H1 (cell line): Measurements from ENCODE around the gene OR56A4. TPM values are rescaled to one million over a fixed set of nuclear protein-coding genes. Genes with fewer than 3 reads are reported as not detected.

Experiments used
- CTCF ChIA-PET: fragments of 300-600 bp; sonication (Branson Sonifier 250); formaldehyde crosslinking; loops from one replicate; lab custom pipeline; 2021; ENCODE audit not compliant: partially characterized antibody; lab: Charles Lee
- POLR2A ChIA-PET: fragments of 300-600 bp; sonication (Branson Sonifier 250); formaldehyde crosslinking; loops from one replicate; lab custom pipeline; 2021; ENCODE audit warnings: inconsistent platforms; ENCODE audit not compliant: partially characterized antibody; lab: Charles Lee
- DNase-seq, 2 experiments: peaks; one replicate each; pipeline versions ENCODE4 v3.0.0 to v3.0.0-alpha.2; 2010 to 2022; ENCODE audit warnings: low spot score in 2 of 2, low read depth in 1 of 2, mixed read lengths in 1 of 2
- FAIRE-seq: peaks from 2 replicates; lab custom pipeline; 2011; peaks lifted over from hg19 to GRCh38; lab: Jason Lieb, UNC
- H2AFZ ChIP-seq: 2 replicates; pipeline ENCODE4 v1.8.1; 2012; ENCODE audit warnings: low read length, inconsistent platforms
- H2AK5ac ChIP-seq: 2 replicates; pipeline ENCODE4 v1.6.1; 2013; ENCODE audit warnings: low read depth, low read length
- H2BK120ac ChIP-seq: replicated peaks from 2 replicates; pipeline ENCODE3; 2013; ENCODE audit warnings: low read depth, low read length, inconsistent platforms
- H2BK12ac ChIP-seq: 2 replicates; pipeline ENCODE4 v1.6.1; 2013; ENCODE audit warnings: low read depth, low read length
- H2BK15ac ChIP-seq: 2 replicates; pipeline ENCODE4 v1.6.1; 2013; ENCODE audit warnings: low read length
- H2BK20ac ChIP-seq: 2 replicates; pipeline ENCODE4 v1.6.1; 2013; ENCODE audit warnings: low read length
- H2BK5ac ChIP-seq: 2 replicates; pipeline ENCODE4 v1.6.1; 2013; ENCODE audit warnings: low read depth, low read length
- H3K14ac ChIP-seq: 2 replicates; pipeline ENCODE4 v1.6.1; 2013; ENCODE audit warnings: inconsistent platforms; ENCODE audit not compliant: insufficient read length
- H3K18ac ChIP-seq: 2 replicates; pipeline ENCODE4 v1.6.1; 2013; ENCODE audit warnings: low read length; ENCODE audit errors: extremely low read depth
- H3K23ac ChIP-seq: 2 replicates; pipeline ENCODE4 v1.6.1; 2013; ENCODE audit warnings: inconsistent platforms; ENCODE audit not compliant: insufficient read length
- H3K23me2 ChIP-seq: 2 replicates; pipeline ENCODE4 v1.6.1; 2013; ENCODE audit warnings: low read depth, low read length
- H3K27ac ChIP-seq: 2 replicates; pipeline ENCODE4 v1.6.1; 2011; ENCODE audit warnings: low read depth, low read length, inconsistent platforms
- H3K27me3 ChIP-seq, 4 experiments: replicated peaks in 1 of 4; 1 replicate in 1 of 4; 2 replicates in 3 of 4; pipeline versions ENCODE4 v1.6.1 to v1.8.1; 2011 to 2013; ENCODE audit warnings: low read length in 3 of 4, mild to moderate bottlenecking in 3 of 4, inconsistent platforms in 2 of 4, mixed read lengths in 2 of 4, moderate library complexity in 1 of 4; ENCODE audit not compliant: control insufficient read depth in 3 of 4, insufficient read depth in 3 of 4; ENCODE audit errors: extremely low read depth in 1 of 4
- H3K36me3 ChIP-seq, 4 experiments: 2 replicates each; pipeline versions ENCODE4 v1.6.1 to v1.8.1; 2011 to 2013; ENCODE audit warnings: mild to moderate bottlenecking in 4 of 4, low read length in 3 of 4, moderate library complexity in 2 of 4, control low read depth in 1 of 4, inconsistent platforms in 1 of 4; ENCODE audit not compliant: insufficient read depth in 4 of 4, control insufficient read depth in 2 of 4
- H3K4ac ChIP-seq: replicated peaks from 2 replicates; pipeline ENCODE3; 2013; ENCODE audit warnings: low read length, low read depth, mixed read lengths, inconsistent platforms; ENCODE audit not compliant: insufficient read length
- H3K4me1 ChIP-seq, 4 experiments: replicated peaks in 1 of 4; 1 replicate in 1 of 4; 2 replicates in 3 of 4; pipeline versions ENCODE4 v1.6.1 to v1.8.1; 2011 to 2013; ENCODE audit warnings: low read length in 3 of 4, inconsistent platforms in 2 of 4, mixed read lengths in 1 of 4; ENCODE audit not compliant: insufficient read depth in 4 of 4, control insufficient read depth in 3 of 4
- H3K4me2 ChIP-seq, 2 experiments: 2 replicates each; pipeline versions ENCODE4 v1.6.1 to v1.8.1; 2011 to 2013; ENCODE audit warnings: low read depth in 2 of 2, low read length in 2 of 2, control low read depth in 1 of 2, inconsistent platforms in 1 of 2, mild to moderate bottlenecking in 1 of 2; ENCODE audit not compliant: insufficient read depth in 1 of 2
- H3K4me3 ChIP-seq, 4 experiments: fragments of 200-600, 300-600 bp in 1 of 4; sonication (generic), shearing (Covaris generic), sonication (Bioruptor Twin) in 1 of 4; 2 replicates each; pipeline versions ENCODE4 v1.5.1 to v1.8.1; 2011 to 2016; ENCODE audit warnings: low read length in 4 of 4, low read depth in 3 of 4, control low read depth in 2 of 4, inconsistent platforms in 2 of 4, mild to moderate bottlenecking in 2 of 4, mixed read lengths in 1 of 4, moderate library complexity in 1 of 4; ENCODE audit not compliant: insufficient read depth in 2 of 4; ENCODE audit errors: extremely low read depth in 1 of 4
- H3K56ac ChIP-seq: replicated peaks from 2 replicates; pipeline ENCODE3; 2013; ENCODE audit warnings: low read depth, mild to moderate bottlenecking, mixed read lengths, low read length, inconsistent platforms; ENCODE audit not compliant: insufficient read length
- H3K79me1 ChIP-seq: 2 replicates; pipeline ENCODE4 v1.6.1; 2013; ENCODE audit warnings: low read depth, low read length, control low read depth
- H3K79me2 ChIP-seq, 2 experiments: 2 replicates each; pipeline versions ENCODE4 v1.6.1 to v1.8.1; 2012 to 2013; ENCODE audit warnings: low read length in 2 of 2, mild to moderate bottlenecking in 2 of 2, inconsistent platforms in 1 of 2; ENCODE audit not compliant: insufficient read depth in 2 of 2, control insufficient read depth in 1 of 2
- H3K9ac ChIP-seq, 4 experiments: replicated peaks in 1 of 4; 1 replicate in 1 of 4; 2 replicates in 3 of 4; pipeline versions ENCODE4 v1.6.1 to v1.8.1; 2011 to 2013; ENCODE audit warnings: low read depth in 3 of 4, low read length in 3 of 4, control low read depth in 2 of 4, mild to moderate bottlenecking in 2 of 4, moderate library complexity in 2 of 4, inconsistent platforms in 1 of 4; ENCODE audit errors: extremely low read depth in 1 of 4
- H3K9me3 ChIP-seq, 2 experiments: 2 replicates each; pipeline versions ENCODE4 v1.6.1 to v1.8.1; 2012 to 2013; ENCODE audit warnings: mild to moderate bottlenecking in 2 of 2, moderate library complexity in 2 of 2, control low read depth in 1 of 2, inconsistent platforms in 1 of 2, low read depth in 1 of 2, low read length in 1 of 2, mixed read lengths in 1 of 2; ENCODE audit not compliant: insufficient read depth in 2 of 2
- H4K20me1 ChIP-seq, 2 experiments: replicated peaks in 1 of 2; 2 replicates each; pipeline versions ENCODE3 to v1.8.1; 2011 to 2013; ENCODE audit warnings: inconsistent platforms in 2 of 2, low read length in 2 of 2, mild to moderate bottlenecking in 1 of 2; ENCODE audit not compliant: insufficient read depth in 2 of 2, control insufficient read depth in 1 of 2
- H4K5ac ChIP-seq: 2 replicates; pipeline ENCODE4 v1.6.1; 2013; ENCODE audit warnings: low read length, low read depth, mixed read lengths, inconsistent platforms; ENCODE audit not compliant: insufficient read length
- H4K8ac ChIP-seq: 2 replicates; pipeline ENCODE4 v1.8.0; 2013; ENCODE audit warnings: mild to moderate bottlenecking, moderate library complexity, low read length, inconsistent platforms; ENCODE audit not compliant: insufficient read depth; ENCODE audit errors: extremely low read depth
- H4K91ac ChIP-seq: replicated peaks from 2 replicates; pipeline ENCODE3; 2013; ENCODE audit warnings: low read length, mixed read lengths, inconsistent platforms; ENCODE audit not compliant: insufficient read length
- PHF8 ChIP-seq: fragments of 200-600 bp; sonication (generic); conservative IDR thresholded peaks from 2 replicates; pipeline ENCODE4 v1.7.1; 2012; ENCODE audit warnings: low read depth, mild to moderate bottlenecking, inconsistent platforms, low read length, moderate library complexity
- WGBS, 2 experiments: shearing (Covaris generic) in 1 of 2; methylation state at CpG; one replicate each; pipeline versions ENCODE4 v1.1.6 to v1.1.7; 2013 to 2015; ENCODE audit warnings: low lambda C conversion rate in 2 of 2, mixed read lengths in 2 of 2, inconsistent platforms in 1 of 2, low coverage in 1 of 2, missing lambda C conversion rate in 1 of 2; ENCODE audit not compliant: insufficient replicate concordance in 2 of 2, insufficient coverage in 1 of 2, insufficient read length in 1 of 2; ENCODE audit errors: extremely low coverage in 1 of 2, missing lambda C conversion rate in 1 of 2; 5-methylcytosine and 5-hydroxymethylcytosine counted together
- polyA plus RNA-seq, 7 experiments: library from polyadenylated mRNA; depleted of rRNA in 3 of 7; stranded (reverse) in 5 of 7; unstranded in 2 of 7; fragments of >200 nt in 5 of 7; fragments of 200-250 nt in 2 of 7; gene quantifications; 1 replicate in 5 of 7; 2 replicates in 1 of 7; 4 replicates in 1 of 7; pipeline versions ENCODE4 v1.2.1 to v1.2.3, GENCODE V29; 2011 to 2013; ENCODE audit warnings: missing spikeins in 2 of 7, mixed read lengths in 2 of 7
- total RNA-seq: library from RNA; stranded (reverse); fragmentation: NEBNext Ultra II Directional; extraction: Animal tissue kit (Norgen Biotek cat#: 25700); gene quantifications from 2 replicates; pipeline ENCODE4 v1.2.1, GENCODE V29; 2021
- TF ChIP-seq, protein P1 (sequence below): IDR thresholded peaks from 2 replicates; pipeline ENCODE4 v1.6.1; 2012; ENCODE audit warnings: low read length, inconsistent platforms

Gene OR56A4
- total and polyA plus RNA-seq, 2 of the 8 experiments (the other 6 are each of a cell fraction or from before 2014, with no cell fraction given), result 0.15 TPM; not detected in 1

DNA sequence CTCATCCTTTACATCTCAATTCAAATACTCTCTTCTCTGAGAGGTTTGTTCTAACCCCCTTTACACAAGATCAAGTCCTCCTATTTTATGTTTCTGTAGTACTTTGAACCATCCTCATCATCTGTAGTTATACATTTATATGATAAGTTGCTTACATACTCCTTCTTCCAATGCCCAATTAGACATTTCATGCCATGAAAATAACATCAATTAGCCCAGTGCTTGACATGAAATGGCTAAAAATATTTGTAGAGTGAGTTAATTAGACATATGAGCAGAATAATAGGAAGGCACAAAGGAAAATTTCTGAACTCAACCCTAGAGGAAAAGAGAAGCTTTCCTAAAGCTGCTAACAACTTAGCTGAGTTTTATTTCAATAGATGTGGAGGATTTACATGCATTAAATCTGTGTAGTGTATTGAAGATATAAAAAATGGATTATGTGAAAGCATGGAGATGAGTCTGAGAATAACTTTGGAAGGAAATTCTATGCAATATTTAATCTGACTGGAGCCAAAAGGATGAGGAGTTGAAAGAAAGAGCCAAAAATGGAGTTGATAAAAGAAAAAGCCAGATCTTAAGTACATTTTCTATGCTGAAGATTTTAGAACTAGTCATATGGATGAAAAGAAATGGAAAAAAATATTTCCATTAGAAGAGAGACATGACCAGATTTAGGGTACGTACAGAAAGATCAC is 24.1 kb upstream of the OR56A4 start, which contains the start of gene OR56A1:
Gene OR56A1 (minus strand): TSS at position 51 of the 698 bp plus-strand sequence. CDS start 3,066 bp downstream, outside the sequence.
- CTCF ChIA-PET, result interaction anchor here (1.1 to 1.6 kb wide), 2 partner anchors 39 to 332 kb away, joined by 3 to 5 read pairs; no protein-coding TSS in a partner anchor
- WGBS, 2 experiments, result 93% methylated on average over 1 of the region's 1 CpG; no CpG with 5 or more reads in 1 of the 2 experiments

More for the DNA sequence above, 24.1 kb upstream of the OR56A4 start, which contains the start of gene OR56A1:
- Histone ChIP-seq H3K27me3 (peaks cover 0 to 1% (median 0%) of the 10 kb centered on the region in 4 experiments; a peak in 1 of 7 replicates), H3K9me3 (no peaks in the 10 kb centered on the region), H2BK12ac (no peak within 1 kb of the TSS), H2BK15ac (no peak within 1 kb of the TSS), H4K91ac (no peak within 1 kb of the TSS), H3K36me3 (no peaks in the 10 kb centered on the region), H3K4ac (no peak within 1 kb of the TSS), H3K14ac (no peak within 1 kb of the TSS), H2AFZ (no peak within 1 kb of the TSS), H3K4me2 (no peak within 1 kb of the TSS), H4K5ac (no peak within 1 kb of the TSS), H3K56ac (no peak within 1 kb of the TSS), H3K27ac (no peak within 1 kb of the TSS), H2AK5ac (no peak within 1 kb of the TSS), H2BK5ac (no peak within 1 kb of the TSS), H3K9ac (no peak within 1 kb of the TSS), H4K8ac (no peak within 1 kb of the TSS), H3K23me2 (no peaks in the 10 kb centered on the region), H3K4me3 (no peak within 1 kb of the TSS), H2BK120ac (no peak within 1 kb of the TSS), H4K20me1 (no peaks in the 10 kb centered on the region), H3K79me2 (no peaks in the 10 kb centered on the region), H3K4me1 (no peaks in the 10 kb centered on the region), H3K23ac (no peak within 1 kb of the TSS), H3K18ac (no peak within 1 kb of the TSS), H2BK20ac (no peak within 1 kb of the TSS), H3K79me1 (no peaks in the 10 kb centered on the region)
- FAIRE-seq (no peak), DNase-seq (no peak)
- TF ChIP-seq PHF8, result no peak
- TF ChIP-seq, protein P1, sequence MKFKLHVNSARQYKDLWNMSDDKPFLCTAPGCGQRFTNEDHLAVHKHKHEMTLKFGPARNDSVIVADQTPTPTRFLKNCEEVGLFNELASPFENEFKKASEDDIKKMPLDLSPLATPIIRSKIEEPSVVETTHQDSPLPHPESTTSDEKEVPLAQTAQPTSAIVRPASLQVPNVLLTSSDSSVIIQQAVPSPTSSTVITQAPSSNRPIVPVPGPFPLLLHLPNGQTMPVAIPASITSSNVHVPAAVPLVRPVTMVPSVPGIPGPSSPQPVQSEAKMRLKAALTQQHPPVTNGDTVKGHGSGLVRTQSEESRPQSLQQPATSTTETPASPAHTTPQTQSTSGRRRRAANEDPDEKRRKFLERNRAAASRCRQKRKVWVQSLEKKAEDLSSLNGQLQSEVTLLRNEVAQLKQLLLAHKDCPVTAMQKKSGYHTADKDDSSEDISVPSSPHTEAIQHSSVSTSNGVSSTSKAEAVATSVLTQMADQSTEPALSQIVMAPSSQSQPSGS, result no peak
- POLR2A ChIA-PET, result no interaction called here
